ENCODE data around the gene TBC1D32. TPM values are rescaled to one million over a fixed set of nuclear protein-coding genes. Genes with fewer than 3 reads are reported as not detected.

The TBC1D32 gene
- total RNA-seq, 2 experiments from 2014 or later = 7.3 to 12.7 TPM

DNA sequence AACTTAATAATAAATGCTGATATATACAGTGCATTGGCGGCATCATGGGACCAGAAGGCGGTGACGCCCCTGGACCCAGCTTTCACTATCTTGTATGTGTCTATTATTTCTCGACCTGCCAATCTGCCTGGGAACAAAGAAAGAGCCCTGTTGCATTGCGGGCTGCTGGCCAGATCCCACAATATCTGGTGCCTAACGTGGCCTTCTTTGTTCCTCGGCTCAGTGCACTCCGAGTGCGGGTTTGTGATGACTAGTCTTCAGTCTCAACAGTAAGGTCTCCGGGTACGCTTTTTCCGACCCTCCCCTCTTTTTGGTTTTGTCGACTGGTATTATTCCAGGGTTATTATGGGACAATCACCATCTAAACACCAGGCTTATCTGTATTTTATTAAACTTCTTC is 291.5 kb downstream of the TBC1D32 start:
- Mint-ChIP-seq H3K4me3 (no peak overlapping the region), H3K4me1 (no peaks in the 10 kb centered on the region), H3K9me3 (ENCODE audit: low read depth) (peaks cover 7% of the 10 kb centered on the region), H3K27me3 (no peaks in the 10 kb centered on the region), H3K27ac (no peak overlapping the region), H3K36me3 (no peaks in the 10 kb centered on the region)
- ATAC-seq = no peak
- DNase-seq = no peak
- CTCF ChIA-PET = no interaction called here

DNA sequence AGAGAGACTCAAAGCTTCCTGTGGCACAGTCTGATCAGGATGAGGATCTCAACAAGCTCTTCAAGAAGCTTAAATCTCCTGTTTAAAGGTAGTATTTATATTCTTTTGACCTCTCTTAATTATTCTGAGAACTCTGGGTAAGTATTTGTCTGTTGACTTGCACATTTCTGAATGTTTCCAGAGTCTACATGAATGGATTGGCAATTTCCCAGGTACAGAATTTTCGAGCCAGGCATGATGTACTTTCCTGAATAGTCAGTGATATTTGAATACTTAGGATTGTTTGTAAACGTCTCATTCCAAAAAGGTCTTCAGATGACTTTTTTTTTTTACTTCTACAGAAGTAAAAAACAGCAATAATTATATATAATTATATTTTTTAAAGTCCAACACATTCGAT is 293.4 kb downstream of the TBC1D32 start:
- H3K9me3 Mint-ChIP-seq (ENCODE audit: low read depth) = peaks cover 7% of the 10 kb centered on the region
- CTCF ChIA-PET = no interaction called here
- no peak for DNase-seq
- H3K27me3 Mint-ChIP-seq = no peaks in the 10 kb centered on the region
- no peaks in the 10 kb centered on the region for H3K4me1 Mint-ChIP-seq
- H3K27ac Mint-ChIP-seq = no peak overlapping the region
- no peaks in the 10 kb centered on the region for H3K36me3 Mint-ChIP-seq
- no peak overlapping the region for H3K4me3 Mint-ChIP-seq
- ATAC-seq = no peak

DNA sequence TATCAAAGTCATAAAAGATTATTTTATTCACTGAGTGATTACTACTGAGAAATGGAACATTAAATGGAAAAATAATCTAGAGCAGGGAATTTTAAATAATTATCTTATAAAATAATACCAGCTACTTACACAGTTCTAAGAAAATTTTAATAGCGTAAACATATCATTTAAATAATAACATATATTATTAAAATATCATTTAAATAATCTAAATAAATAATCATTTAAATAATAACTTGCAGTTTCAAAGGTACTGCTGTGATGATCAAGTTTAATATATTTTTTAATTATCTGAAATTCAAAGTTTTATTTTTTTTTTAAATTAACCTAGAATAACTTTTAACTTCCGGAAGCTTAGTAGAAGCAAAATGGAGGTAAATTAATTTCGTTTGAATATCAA is 301.2 kb downstream of the TBC1D32 start:
- ATAC-seq (no peak), DNase-seq (no peak)
- CTCF ChIA-PET = no interaction called here
- Mint-ChIP-seq H3K27ac (no peak overlapping the region), H3K9me3 (ENCODE audit: low read depth) (no peaks in the 10 kb centered on the region), H3K4me1 (no peaks in the 10 kb centered on the region), H3K36me3 (no peaks in the 10 kb centered on the region), H3K4me3 (no peak overlapping the region), H3K27me3 (no peaks in the 10 kb centered on the region)

DNA sequence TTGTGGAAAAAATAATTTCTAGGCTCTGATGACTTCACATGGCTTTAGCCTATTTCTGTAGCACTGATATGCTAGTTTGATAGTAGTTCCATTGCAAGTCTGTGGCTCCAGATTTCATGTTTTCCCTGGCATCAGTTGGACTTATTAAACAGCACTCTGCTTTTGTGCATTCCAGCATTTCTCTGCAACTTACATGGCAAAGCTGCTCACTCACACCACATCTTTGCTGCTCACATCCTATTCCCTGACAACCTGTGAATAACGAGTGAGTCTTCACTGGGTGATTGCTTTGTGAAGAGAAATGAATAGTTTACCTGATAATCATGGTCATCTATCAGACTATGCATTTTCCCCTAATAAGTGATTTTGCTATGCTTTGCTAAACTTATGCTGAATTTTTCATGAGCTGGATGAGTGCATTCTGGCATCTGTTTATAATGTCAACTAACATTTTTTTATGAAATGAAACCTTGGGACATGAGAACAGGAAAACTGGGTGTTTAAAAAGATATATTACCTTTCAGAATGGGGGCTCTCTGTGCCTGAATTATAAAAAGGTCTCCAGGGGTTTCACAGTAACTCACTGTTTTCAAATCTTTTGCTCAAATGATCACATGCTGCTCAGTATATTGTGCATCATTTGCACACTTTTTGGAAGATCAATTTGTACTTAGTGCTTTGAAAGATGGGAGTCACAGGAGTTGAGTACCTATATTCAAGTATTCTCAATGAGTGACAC is 301.8 kb downstream of the TBC1D32 start:
- ATAC-seq (no peak), DNase-seq (no peak)
- no peaks in the 10 kb centered on the region for H3K27me3 Mint-ChIP-seq
- no peaks in the 10 kb centered on the region for H3K9me3 Mint-ChIP-seq (ENCODE audit: low read depth)
- CTCF ChIA-PET = no interaction called here
- no peaks in the 10 kb centered on the region for H3K4me1 Mint-ChIP-seq
- H3K36me3 Mint-ChIP-seq = no peaks in the 10 kb centered on the region
- no peak overlapping the region for H3K4me3 Mint-ChIP-seq
- no peak overlapping the region for H3K27ac Mint-ChIP-seq

Other genes with a start within 250 kb of the TBC1D32 start
- not detected for gene GJA1, start 101.2 kb upstream of the TBC1D32 start, total RNA-seq

Measured in activated CD8-positive, alpha-beta memory T cell treated with anti-CD3 and anti-CD28 coated beads, Interleukin-2, amount 10 ng/mL, durations not matched to agents 7 days and 5 days (primary cell).